B cell (primary cell): ENCODE measurements around the gene KCNH6.

Experiments used
- EZH2 ChIP-seq: IDR thresholded peaks from 2 replicates; pipeline ENCODE4 v1.6.1; 2012; ENCODE audit warnings: borderline replicate concordance, low read depth, mild to moderate bottlenecking, moderate library complexity, low read length; ENCODE audit not compliant: insufficient read depth, poor library complexity, severe bottlenecking
- TF ChIP-seq, protein P1 (sequence below): fragments of 200-600 bp; IDR thresholded peaks from one replicate; pipeline ENCODE4 v1.8.0; 2022; ENCODE audit warnings: antibody characterized with exemption, mild to moderate bottlenecking

DNA sequence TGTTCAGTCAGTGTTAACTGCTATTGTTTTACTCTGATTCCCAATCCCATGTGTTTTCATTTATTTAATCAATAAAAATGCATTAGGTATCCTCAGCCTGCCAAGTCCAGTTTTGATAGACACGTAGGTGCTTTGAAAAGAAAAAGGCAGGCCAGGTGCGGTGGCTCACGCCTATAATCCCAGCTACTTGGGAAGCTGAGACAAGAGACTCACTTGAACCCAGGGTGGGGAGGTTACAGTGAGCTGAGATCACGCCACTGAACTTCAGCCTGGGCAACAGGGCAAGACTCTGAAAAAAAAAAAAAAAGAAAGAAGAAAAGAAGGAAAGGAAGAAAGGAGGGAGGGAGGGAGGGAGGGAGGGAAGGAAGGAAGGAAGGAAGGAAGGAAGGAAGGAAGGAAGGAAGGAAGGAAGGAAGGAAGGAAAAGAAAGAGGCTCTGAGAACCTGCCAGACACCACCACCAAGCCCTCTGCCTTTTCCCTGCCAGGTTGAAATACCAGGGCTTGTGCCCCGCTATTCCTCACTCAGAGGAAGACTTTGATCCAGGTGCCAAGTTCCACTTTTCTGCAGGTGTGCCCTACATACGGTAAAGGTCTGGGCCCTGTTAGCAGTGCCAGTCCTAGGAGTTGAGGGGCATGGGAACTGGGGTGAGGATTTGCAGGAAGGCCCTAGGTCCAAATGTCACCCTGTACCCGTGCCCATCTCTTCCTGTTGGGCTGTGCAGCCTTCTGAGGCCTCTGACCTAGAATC, 10.1 kb upstream of the KCNH6 start:
- TF ChIP-seq, protein P1, sequence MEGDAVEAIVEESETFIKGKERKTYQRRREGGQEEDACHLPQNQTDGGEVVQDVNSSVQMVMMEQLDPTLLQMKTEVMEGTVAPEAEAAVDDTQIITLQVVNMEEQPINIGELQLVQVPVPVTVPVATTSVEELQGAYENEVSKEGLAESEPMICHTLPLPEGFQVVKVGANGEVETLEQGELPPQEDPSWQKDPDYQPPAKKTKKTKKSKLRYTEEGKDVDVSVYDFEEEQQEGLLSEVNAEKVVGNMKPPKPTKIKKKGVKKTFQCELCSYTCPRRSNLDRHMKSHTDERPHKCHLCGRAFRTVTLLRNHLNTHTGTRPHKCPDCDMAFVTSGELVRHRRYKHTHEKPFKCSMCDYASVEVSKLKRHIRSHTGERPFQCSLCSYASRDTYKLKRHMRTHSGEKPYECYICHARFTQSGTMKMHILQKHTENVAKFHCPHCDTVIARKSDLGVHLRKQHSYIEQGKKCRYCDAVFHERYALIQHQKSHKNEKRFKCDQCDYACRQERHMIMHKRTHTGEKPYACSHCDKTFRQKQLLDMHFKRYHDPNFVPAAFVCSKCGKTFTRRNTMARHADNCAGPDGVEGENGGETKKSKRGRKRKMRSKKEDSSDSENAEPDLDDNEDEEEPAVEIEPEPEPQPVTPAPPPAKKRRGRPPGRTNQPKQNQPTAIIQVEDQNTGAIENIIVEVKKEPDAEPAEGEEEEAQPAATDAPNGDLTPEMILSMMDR: no peak
- TF ChIP-seq EZH2: no peak
